WERI-Rb-1 (cell line): ENCODE results near the gene FAS.

ENCODE experiments used
- DNase-seq: peaks from one replicate; pipeline ENCODE4 v3.0.0-alpha.2; 2020
- H3K27ac ChIP-seq: fragments of 250-450 bp; sonication (Bioruptor Pico); 2 replicates; pipeline ENCODE4 v1.5.1; 2020; ENCODE audit warnings: mild to moderate bottlenecking, moderate library complexity
- H3K27me3 ChIP-seq: fragments of 250-450 bp; sonication (Bioruptor Pico); 2 replicates; pipeline ENCODE4 v1.5.1; 2021; ENCODE audit warnings: mild to moderate bottlenecking, low read depth, moderate library complexity; ENCODE audit not compliant: insufficient read depth, severe bottlenecking
- H3K36me3 ChIP-seq: fragments of 250-450 bp; sonication (Bioruptor Pico); 2 replicates; pipeline ENCODE4 v1.5.1; 2020; ENCODE audit warnings: mild to moderate bottlenecking, moderate library complexity
- H3K4me3 ChIP-seq: 2 replicates; pipeline ENCODE4 v1.5.1; 2011; ENCODE audit warnings: low read depth, mild to moderate bottlenecking, control low read depth, low read length
- H3K9me3 ChIP-seq: fragments of 250-450 bp; sonication (Bioruptor Pico); 2 replicates; pipeline ENCODE4 v1.5.1; 2021; ENCODE audit warnings: mild to moderate bottlenecking, moderate library complexity; ENCODE audit not compliant: severe bottlenecking
- CTCF ChIP-seq: IDR thresholded peaks from 2 replicates; pipeline ENCODE4 v1.5.1; 2011; ENCODE audit warnings: low read depth, mild to moderate bottlenecking, control low read depth, inconsistent platforms, low read length

FAS gene

DNA sequence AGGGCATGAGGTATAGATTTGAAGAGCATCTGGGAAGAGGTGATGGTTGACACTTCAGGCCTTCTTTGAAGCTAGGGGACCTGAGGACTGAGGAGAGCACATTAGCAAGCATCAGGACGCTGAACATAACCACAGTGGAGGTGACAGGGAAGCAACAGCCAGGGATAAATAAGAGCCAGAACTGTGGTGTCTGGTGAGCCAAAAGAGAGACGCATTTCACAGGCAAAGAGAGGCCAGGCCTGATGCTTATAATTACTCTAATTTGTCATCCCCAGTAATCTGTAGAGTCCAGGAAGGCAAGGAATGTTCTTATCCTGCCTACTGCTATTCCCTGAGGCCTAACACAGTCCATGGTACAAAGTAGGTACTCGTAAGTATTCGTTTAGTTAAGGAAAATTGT is 10.4 kb upstream of the FAS start:
- Histone ChIP-seq H3K27me3 (no peaks in the 10 kb centered on the region), H3K9me3 (no peaks in the 10 kb centered on the region), H3K36me3 (no peaks in the 10 kb centered on the region), H3K4me3 (no peak overlapping the region), H3K27ac (no peak overlapping the region)
- TF ChIP-seq CTCF = no peak
- no peak for DNase-seq

- Histone ChIP-seq H3K36me3 (no peaks in the 10 kb centered on the region), H3K9me3 (no peaks in the 10 kb centered on the region), H3K27me3 (no peaks in the 10 kb centered on the region), H3K4me3 (no peak overlapping the region), H3K27ac (no peak overlapping the region)
- TF ChIP-seq CTCF = no peak
- DNase-seq = no peak
Measured at GRCh38 chr10:88980800-88981199, 9.8 kb upstream of the FAS start.

DNA sequence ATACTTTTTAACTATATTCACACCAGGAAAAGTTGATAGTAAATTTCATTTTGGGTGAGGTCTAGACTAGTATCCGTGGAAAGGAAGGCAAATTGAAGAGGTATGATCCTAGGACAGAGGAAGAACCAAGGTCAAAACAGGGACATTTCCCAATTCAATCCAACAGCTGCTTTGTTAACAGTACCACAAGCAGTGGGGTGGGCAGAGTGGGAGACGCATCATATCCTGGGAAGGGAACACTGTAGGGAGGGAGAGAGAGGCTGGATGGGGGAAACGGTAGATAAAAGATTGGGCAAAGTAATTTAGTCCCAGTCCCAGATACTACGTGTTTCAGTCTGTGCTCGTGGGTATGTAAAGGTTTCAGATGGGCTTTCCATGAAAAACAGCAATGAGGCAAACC is 9.2 kb upstream of the FAS start:
- Histone ChIP-seq H3K4me3 (no peak overlapping the region), H3K27me3 (no peaks in the 10 kb centered on the region), H3K36me3 (no peaks in the 10 kb centered on the region), H3K27ac (no peak overlapping the region), H3K9me3 (no peaks in the 10 kb centered on the region)
- TF ChIP-seq CTCF = no peak
- DNase-seq = no peak

DNA sequence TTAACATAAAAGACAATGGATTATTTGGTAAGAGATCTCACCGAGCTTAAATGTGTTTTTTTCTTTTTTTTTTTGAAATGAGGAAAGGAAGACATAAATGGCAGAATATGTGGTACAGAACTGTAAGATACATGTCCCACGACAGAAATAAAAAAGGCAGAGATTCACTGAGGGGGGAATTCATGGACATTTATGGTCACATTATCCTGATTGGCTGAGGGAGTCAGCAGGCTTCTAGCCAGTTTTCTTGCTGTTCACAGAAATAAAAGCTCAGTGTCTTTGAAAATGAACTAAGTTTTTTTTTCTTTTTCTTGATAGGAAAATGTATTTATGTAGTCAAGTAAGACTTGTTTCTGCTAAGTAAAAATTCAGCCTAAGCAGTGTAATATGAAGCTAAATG is 8.2 kb upstream of the FAS start:
- H3K9me3 ChIP-seq = no peaks in the 10 kb centered on the region
- no peak for TF ChIP-seq CTCF
- no peaks in the 10 kb centered on the region for H3K27me3 ChIP-seq
- no peak overlapping the region for H3K27ac ChIP-seq
- H3K4me3 ChIP-seq = no peak overlapping the region
- no peak for DNase-seq
- H3K36me3 ChIP-seq = no peaks in the 10 kb centered on the region

GRCh38 chr10:88983206-88983605 is 7.4 kb upstream of the FAS start:
- Histone ChIP-seq H3K27me3 (no peaks in the 10 kb centered on the region), H3K4me3 (no peak overlapping the region), H3K36me3 (no peaks in the 10 kb centered on the region), H3K9me3 (no peaks in the 10 kb centered on the region), H3K27ac (no peak overlapping the region)
- no peak for DNase-seq
- no peak for TF ChIP-seq CTCF

- no peak for TF ChIP-seq CTCF
- no peak overlapping the region for H3K27ac ChIP-seq
- H3K4me3 ChIP-seq = no peak overlapping the region
- no peaks in the 10 kb centered on the region for H3K9me3 ChIP-seq
- no peaks in the 10 kb centered on the region for H3K27me3 ChIP-seq
- H3K36me3 ChIP-seq = no peaks in the 10 kb centered on the region
- no peak for DNase-seq
Measured at GRCh38 chr10:88983939-88984338, 6.7 kb upstream of the FAS start.
